ENCODE data around the gene CCDC158. TPM values are rescaled to one million over a fixed set of nuclear protein-coding genes. Genes with fewer than 3 reads are reported as not detected.
A peak's percentile ranks its signal among the peaks of the same experiment; 100 is the strongest.

The CCDC158 gene
- total and polyA plus RNA-seq, 2 of the 8 experiments (the other 6 are each of a cell fraction or from before 2014, with no cell fraction given) = not detected

- H3K4me2 ChIP-seq (ENCODE audit: insufficient read depth in 1 of 2, low read depth in 2 of 2, low read length in 2 of 2) = no peak overlapping the region
- peak; percentile 79 to 85 for TF ChIP-seq RAD21 (IDR thresholded peaks at IDR 0.05 in 1 of 2, conservative IDR thresholded peaks at IDR 0.05 in 1 of 2; ENCODE audit: low read depth in 2 of 2, low read length in 2 of 2)
- TF ChIP-seq CTCF (IDR thresholded peaks at IDR 0.05; ENCODE audit: control extremely low read depth in 1 of 3, insufficient read depth in 1 of 3, low read depth in 1 of 3, low read length in 3 of 3) = peak; percentile 69 to 72 (median 71)
- no peak for TF ChIP-seq HDAC6 (IDR thresholded peaks at IDR 0.05; ENCODE audit: low read depth, low read length)
- no peak for TF ChIP-seq CTBP2 (IDR thresholded peaks at IDR 0.05; ENCODE audit: borderline replicate concordance, insufficient read depth, insufficient read length, low read length)
- no peak for TF ChIP-seq PHF8 (conservative IDR thresholded peaks at IDR 0.05; ENCODE audit: low read depth, low read length)
- TF ChIP-seq POLR2A (IDR thresholded peaks at IDR 0.05; ENCODE audit: control extremely low read depth in 1 of 2, low read depth in 2 of 2, low read length in 2 of 2) = no peak
- TF ChIP-seq CBX5 (IDR thresholded peaks at IDR 0.05; ENCODE audit: low read depth, low read length) = no peak
- TF ChIP-seq KDM5A (IDR thresholded peaks at IDR 0.05; ENCODE audit: low read length) = no peak
- no peak overlapping the region for H4K5ac ChIP-seq (ENCODE audit: insufficient read length, low read depth, low read length)
- H3K4me1 ChIP-seq (replicated peaks in 1 of 4; ENCODE audit: control insufficient read depth in 3 of 4, insufficient read depth in 4 of 4, low read length in 3 of 4) = peaks cover 3 to 14% (median 8%) of the 10 kb centered on the region in 4 experiments
- H2AFZ ChIP-seq (ENCODE audit: low read length) = no peak overlapping the region
- H3K23ac ChIP-seq (ENCODE audit: insufficient read length) = no peak overlapping the region
- H3K14ac ChIP-seq (ENCODE audit: insufficient read length) = no peak overlapping the region
- CTCF ChIA-PET (ENCODE audit: partially characterized antibody) = interaction anchor here (0.6 to 5.8 kb wide), 81 partner anchors 8 to 633 kb away, joined by 3 to 153 read pairs (median 4); partner anchors contain the start of genes FAM47E and STBD1
- H3K9ac ChIP-seq (replicated peaks in 1 of 4; ENCODE audit: extremely low read depth in 1 of 4, low read depth in 3 of 4, low read length in 3 of 4) = no peak overlapping the region
- no peak overlapping the region for H3K4me3 ChIP-seq (ENCODE audit: extremely low read depth in 1 of 4, insufficient read depth in 2 of 4, low read depth in 3 of 4, low read length in 4 of 4)
- H3K27ac ChIP-seq (ENCODE audit: low read depth, low read length) = no peak overlapping the region
- no peaks in the 10 kb centered on the region for H4K20me1 ChIP-seq (replicated peaks in 1 of 2; ENCODE audit: control insufficient read depth in 1 of 2, insufficient read depth in 2 of 2, low read length in 2 of 2)
- no peak overlapping the region for H2BK120ac ChIP-seq (replicated peaks; ENCODE audit: low read depth, low read length)
- peak in 1 of 2 experiments; percentile 63 for DNase-seq (ENCODE audit: low read depth in 1 of 2, low spot score in 2 of 2)
- 18% methylated on average over 5 of the region's 5 CpGs; no CpG with 5 or more reads in 1 of the 2 experiments for WGBS, 2 experiments (ENCODE audit: extremely low coverage in 1 of 2, insufficient coverage in 1 of 2, insufficient read length in 1 of 2, insufficient replicate concordance in 2 of 2, low coverage in 1 of 2, low lambda C conversion rate in 2 of 2, missing lambda C conversion rate in 1 of 2)
- FAIRE-seq = peak; percentile 85
- H4K91ac ChIP-seq (replicated peaks; ENCODE audit: insufficient read length, low read length) = no peak overlapping the region
- no peak overlapping the region for H2BK15ac ChIP-seq (ENCODE audit: low read length)
- H3K23me2 ChIP-seq (ENCODE audit: low read depth, low read length) = no peaks in the 10 kb centered on the region
- no peak overlapping the region for H2BK5ac ChIP-seq (ENCODE audit: low read depth, low read length)
- no peak overlapping the region for H2BK20ac ChIP-seq (ENCODE audit: low read length)
- POLR2A ChIA-PET (ENCODE audit: partially characterized antibody) = interaction anchor here (0.7 to 1.4 kb wide), 7 partner anchors 10 to 199 kb away, joined by 3 to 4 read pairs (median 3); no protein-coding TSS in a partner anchor
- H3K4ac ChIP-seq (replicated peaks; ENCODE audit: insufficient read length, low read depth, low read length) = no peak overlapping the region
- H3K18ac ChIP-seq (ENCODE audit: extremely low read depth, low read length) = no peak overlapping the region
- peaks cover 0 to 5% of the 10 kb centered on the region in 2 experiments; a peak in 2 of 4 replicates for H3K9me3 ChIP-seq (ENCODE audit: insufficient read depth in 2 of 2, low read depth in 1 of 2, low read length in 1 of 2)
- no peak overlapping the region for H2BK12ac ChIP-seq (ENCODE audit: low read depth, low read length)
- no peak overlapping the region for H4K8ac ChIP-seq (ENCODE audit: extremely low read depth, insufficient read depth, low read length)
- no peak overlapping the region for H3K56ac ChIP-seq (replicated peaks; ENCODE audit: insufficient read length, low read depth, low read length)
- H3K27me3 ChIP-seq (replicated peaks in 1 of 4; ENCODE audit: control insufficient read depth in 3 of 4, extremely low read depth in 1 of 4, insufficient read depth in 3 of 4, low read length in 3 of 4) = no peaks in the 10 kb centered on the region
- no peak overlapping the region for H2AK5ac ChIP-seq (ENCODE audit: low read depth, low read length)
- H3K36me3 ChIP-seq (ENCODE audit: control insufficient read depth in 2 of 4, insufficient read depth in 4 of 4, low read length in 3 of 4) = no peaks in the 10 kb centered on the region
- H3K79me1 ChIP-seq (ENCODE audit: low read depth, low read length) = no peaks in the 10 kb centered on the region
- no peaks in the 10 kb centered on the region for H3K79me2 ChIP-seq (ENCODE audit: control insufficient read depth in 1 of 2, insufficient read depth in 2 of 2, low read length in 2 of 2)
These were observed 43.0 kb downstream of the CCDC158 start for GRCh38 chr4:76377911-76378310.

All from H1 (cell line).